Hippocampal formation (tissue), 2 donors: Measurements from ENCODE around the gene CUTA.
"Not testable (repeated sequence)": the region's sequence is repeated elsewhere in the genome, so short reads cannot be mapped to it uniquely, and the experiment has no call there.

ENCODE experiments used
- DNase-seq, 2 donors: peaks; one replicate each; lab custom pipeline; 2025; lab: John Stamatoyannopoulos, UW

Gene CUTA

GRCh38 chr6:33405386-33405940 lies 12.4 kb downstream of the CUTA start:
- DNase-seq = no peak

DNA sequence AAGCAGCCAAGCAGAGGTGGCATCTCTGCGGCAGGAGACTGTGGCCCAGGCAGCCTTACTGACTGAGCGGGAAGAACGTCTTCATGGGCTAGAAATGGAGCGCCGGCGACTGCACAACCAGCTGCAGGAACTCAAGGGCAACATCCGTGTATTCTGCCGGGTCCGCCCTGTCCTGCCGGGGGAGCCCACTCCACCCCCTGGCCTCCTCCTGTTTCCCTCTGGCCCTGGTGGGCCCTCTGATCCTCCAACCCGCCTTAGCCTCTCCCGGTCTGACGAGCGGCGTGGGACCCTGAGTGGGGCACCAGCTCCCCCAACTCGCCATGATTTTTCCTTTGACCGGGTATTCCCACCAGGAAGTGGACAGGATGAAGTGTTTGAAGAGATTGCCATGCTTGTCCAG lies 13.0 kb downstream of the CUTA start:
- no peak for DNase-seq

DNA sequence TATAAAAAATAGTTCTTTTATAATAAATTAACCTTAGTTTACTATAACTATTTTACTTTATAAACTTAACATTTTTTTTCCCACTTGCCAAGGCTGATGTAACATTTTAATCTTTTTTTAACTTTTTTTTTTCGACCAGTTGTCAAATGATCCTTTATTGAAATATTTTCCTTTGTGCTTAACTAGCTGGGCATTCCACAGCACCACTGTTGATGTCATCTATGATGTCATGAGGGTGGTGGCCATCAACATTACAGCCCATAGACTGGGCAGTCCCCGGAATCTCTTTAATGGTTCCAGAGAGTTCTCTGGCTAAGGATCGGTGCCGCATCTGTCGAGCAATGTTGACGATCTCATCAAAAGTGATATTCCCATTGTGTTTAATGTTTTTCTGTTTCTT lies 18.0 kb downstream of the CUTA start:
- DNase-seq = not testable (repeated sequence)

DNA sequence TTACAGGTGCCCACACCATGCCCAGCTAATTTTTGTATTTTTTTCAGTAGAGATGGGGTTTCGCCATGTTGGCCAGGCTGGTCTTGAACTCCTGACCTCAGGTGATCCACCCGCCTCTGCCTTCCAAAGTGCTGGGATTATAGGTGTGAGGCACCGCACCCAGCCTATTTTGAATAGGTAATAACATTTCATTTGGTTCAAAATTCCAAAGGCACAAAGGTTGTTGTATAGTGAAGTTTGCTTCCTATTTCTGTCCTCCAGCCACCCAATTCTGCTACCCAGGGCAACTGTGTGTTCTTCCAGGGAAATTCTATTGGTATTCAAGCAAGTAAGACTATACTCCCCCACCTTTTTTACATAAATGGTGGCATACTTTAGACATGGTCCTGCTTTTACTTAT lies 19.3 kb downstream of the CUTA start:
- not testable (repeated sequence) for DNase-seq

- no peak for DNase-seq
Observed at GRCh38 chr6:33397541-33397940, 20.4 kb downstream of the CUTA start.

GRCh38 chr6:33392979-33393378 lies 24.9 kb downstream of the CUTA start:
- DNase-seq = no peak

- no peak for DNase-seq
Observed at GRCh38 chr6:33392595-33392948, 25.3 kb downstream of the CUTA start.

GRCh38 chr6:33391922-33392594 lies 25.8 kb downstream of the CUTA start:
- DNase-seq = no peak

GRCh38 chr6:33391278-33391921 lies 26.5 kb downstream of the CUTA start, which contains the start of gene KIFC1:
Gene KIFC1 (plus strand): TSS chr6:33391823. CDS start chr6:33391986, 163 bp downstream.
- DNase-seq = peak; percentile 99

- no peak for DNase-seq
Observed at GRCh38 chr6:33390767-33391277, 27.1 kb downstream of the CUTA start.

DNA sequence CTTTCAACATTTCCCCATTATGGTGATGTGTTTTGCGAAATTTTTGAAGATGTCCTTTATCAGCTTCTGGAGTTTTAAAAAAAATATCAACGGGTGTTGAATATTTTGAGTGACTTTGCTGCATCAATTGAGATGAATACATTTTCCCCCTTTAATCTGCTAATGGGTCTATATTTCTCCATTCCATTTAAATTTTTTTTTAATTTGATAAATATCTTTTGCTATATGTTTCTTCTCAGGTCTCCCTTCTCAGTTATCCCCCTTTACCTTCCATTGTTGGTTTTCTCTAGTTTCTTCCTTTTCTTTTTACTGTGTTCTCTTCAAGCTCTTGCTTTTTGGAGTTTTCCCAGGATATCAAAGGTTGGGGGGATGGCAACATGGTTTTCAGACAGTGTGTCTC lies 27.7 kb downstream of the CUTA start:
- no peak for DNase-seq

DNA sequence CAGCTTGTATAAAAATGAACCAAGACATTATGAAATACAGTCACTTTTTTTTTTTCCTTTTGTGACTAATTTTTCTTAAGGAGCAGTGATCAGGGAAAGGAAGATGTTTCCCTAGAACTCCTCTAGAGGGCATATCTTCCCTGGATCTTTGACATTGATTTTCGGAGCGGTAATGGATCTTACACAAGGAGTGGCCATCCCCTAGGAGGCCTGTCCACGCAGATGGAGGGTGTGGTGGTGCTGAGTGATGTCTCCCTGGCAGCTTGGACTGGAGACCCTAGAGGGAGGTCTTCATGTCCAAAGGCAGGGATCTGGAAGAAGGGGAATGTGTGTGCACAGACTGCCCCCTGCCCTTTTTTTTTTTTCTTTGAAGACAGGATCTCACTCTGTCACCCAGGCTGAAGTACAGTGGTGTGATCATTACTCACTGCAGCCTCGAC lies 33.3 kb downstream of the CUTA start:
- peak in 1 of 2 donors; percentile 3 for DNase-seq

DNA sequence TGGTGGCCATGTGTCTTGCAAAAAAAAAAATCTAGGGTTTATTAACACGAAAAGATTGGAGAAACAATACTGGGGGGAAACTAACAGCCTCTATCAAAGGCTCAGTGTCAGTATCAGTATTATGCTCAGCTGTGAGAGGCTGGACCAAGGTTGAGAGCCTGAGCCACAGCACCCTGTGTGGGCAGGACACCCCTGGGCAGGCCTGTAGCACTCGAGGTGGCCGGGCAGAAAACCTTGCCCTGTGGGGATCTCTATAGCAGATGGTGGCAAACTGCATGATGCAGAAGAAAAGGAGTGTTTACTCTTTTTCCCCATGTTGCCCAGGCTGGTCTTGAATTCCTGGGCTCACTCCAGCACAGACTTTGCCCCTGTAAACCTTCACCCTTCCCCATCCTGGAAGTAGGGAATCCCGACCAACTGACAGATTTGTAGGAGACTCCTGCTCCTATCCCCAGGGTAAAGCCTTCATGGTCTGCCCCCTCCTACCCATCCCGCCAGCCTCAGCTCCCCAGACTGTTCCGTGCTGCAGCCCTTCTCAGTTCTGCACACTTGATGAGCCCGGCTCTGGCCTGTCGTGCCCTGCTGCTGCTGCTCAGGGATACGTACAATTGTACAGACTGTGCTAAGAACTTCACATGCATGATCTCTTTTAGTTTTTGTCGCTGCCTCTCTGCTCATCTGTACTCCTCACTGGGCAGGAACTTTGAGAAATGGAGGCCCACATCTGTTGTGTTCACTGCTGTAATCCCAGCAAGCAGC lies 34.3 kb downstream of the CUTA start:
- DNase-seq = no peak

- no peak for DNase-seq
Observed at GRCh38 chr6:33380272-33380981, 37.5 kb downstream of the CUTA start.

DNA sequence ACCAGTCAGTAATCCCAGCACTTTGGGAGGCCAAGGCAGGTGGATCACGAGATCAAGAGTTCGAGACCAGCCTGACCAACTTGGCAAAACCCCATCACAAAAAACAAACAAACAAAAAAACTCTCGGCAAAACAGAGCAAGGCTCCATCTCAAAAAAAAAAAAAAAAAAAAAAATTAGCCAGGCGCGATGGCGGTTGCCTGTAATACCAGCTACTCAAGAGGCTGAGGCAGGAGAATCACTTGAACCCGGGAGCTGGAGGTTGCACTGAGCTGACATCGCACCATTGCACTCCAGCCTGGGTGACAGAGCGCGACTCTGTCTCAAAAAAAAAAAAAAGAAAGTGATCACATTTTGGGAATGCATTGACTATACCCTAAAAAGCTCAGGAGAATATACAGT lies 38.7 kb downstream of the CUTA start:
- DNase-seq = not testable (repeated sequence)

- no peak for DNase-seq
Observed at GRCh38 chr6:33377171-33377570, 40.7 kb downstream of the CUTA start.

DNA sequence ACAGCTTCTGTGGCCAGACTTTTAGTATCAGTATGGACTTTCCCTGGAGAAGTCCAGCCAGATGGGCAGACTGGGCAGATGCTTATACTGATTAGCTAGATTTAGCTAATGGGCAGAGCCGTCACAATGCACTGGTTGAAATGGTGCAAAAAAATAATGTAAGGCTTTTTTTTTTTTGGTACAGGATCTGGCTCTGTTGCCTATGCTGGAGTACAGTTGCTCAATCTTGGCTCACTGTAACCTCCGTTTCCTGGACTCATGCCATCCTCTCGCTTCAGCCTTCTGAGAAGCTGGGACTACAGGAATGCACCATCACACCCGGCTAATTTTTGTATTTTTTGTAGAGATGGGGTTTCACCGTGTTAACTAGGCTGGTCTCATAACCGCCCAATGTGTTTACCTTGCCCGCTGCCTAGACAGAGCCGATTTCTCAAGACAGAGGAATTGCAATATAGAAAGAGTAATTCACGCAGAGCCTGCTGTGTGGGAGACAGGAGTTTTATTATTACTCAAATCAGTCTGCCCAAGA lies 42.7 kb downstream of the CUTA start:
- peak in 1 of 2 donors; percentile 3 for DNase-seq

DNA sequence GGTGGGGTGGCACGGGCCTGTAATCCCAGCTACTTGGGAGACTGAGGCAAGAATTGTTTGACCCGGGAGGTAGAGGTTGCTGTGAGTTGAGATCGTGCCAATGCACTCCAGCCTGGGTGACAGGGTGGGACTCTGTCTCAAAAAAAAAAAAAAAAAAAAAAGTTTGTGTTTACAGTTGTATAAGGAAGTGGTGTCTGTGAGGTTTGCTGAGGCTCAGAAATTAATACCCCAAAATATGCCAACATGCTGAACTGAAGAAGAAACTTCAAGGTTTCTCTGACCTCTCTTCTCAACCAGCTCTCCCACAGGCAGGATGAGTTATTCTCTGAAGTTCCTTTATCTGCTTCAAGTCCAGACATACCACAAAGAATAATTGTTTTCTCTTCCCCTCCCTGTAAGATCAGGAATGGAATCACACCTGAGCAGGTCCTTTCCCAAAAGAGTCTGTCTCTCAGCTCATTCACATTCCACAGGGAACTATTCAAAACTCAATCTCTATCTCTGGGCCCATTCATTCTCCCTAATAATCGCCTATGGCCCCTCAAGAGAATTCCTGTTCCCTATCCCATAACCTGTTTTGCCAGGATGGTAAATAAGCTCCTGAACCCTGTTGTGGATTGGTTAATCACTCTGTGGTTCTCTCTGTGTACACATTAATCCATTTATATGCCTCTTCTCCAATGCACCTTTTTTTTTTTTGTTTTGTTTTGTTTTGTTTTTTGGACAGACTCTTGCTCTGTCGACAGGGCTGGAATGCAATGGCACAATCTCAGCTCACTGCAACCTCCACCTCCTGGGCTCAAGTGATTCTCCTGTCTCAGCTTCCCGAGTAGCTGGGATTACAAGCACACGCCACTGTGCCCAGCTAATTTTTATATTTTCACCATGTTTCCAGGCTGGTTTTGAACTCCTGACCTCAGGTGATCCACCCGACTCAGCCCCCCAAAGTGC lies 43.7 kb downstream of the CUTA start:
- DNase-seq = no peak

DNA sequence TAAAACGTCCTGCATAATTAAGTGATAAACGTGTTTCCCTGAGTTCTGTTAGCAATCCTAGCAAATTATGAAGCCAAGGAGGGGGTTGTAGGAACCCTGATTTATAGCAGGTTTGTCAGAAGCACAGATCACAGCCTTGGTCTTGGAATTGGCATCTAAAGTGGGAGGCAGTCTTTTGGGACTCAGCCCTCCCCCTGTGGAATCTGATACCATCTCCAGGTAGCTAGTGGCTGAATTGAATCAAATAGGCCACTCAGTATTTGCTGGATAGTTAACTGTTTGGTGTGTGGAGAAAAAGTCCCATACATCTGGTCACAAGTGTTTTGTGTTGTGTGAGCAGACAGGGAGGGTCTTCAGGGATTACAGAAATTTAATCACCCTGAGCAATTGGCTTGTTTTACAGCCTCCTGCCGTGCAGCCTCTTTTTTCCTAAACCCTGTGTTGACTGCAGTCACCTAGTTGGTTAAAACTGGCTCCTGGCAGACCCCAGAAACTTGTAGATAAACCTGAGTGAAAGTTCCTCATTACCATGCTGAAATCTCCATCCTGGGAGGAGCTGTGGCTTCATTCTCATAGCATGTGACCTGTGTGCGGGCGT lies 45.3 kb downstream of the CUTA start:
- DNase-seq = no peak

DNA sequence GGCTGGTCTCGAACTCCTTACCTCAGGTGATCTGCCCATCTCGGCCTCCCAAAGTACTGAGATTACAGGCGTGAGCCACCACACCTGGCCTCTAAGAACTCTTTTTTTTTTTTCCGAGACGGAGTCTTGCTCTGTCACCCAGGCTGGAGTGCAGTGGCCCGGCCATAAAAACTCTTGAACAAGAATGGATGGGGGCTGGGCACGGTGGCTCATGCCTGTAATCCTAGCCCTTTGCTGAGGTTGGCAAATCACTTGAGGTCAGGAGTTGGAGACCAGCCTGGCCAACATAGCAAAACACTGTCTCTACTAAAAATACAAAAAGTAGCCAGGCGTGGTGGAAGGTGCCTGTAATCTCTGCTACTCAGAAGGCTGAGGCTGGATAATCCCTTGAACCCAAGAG lies 46.0 kb downstream of the CUTA start:
- DNase-seq = not testable (repeated sequence)
